Globus pallidus (tissue), 1 donor: ENCODE data around the gene OPRD1.
"Not testable (repeated sequence)": the region's sequence is repeated elsewhere in the genome, so short reads cannot be mapped to it uniquely, and the experiment has no call there.

ENCODE experiments used
- DNase-seq: peaks from one replicate; pipeline ENCODE4 v3.0.0-alpha.2; 2015; ENCODE audit warnings: low spot score

Gene OPRD1

DNA sequence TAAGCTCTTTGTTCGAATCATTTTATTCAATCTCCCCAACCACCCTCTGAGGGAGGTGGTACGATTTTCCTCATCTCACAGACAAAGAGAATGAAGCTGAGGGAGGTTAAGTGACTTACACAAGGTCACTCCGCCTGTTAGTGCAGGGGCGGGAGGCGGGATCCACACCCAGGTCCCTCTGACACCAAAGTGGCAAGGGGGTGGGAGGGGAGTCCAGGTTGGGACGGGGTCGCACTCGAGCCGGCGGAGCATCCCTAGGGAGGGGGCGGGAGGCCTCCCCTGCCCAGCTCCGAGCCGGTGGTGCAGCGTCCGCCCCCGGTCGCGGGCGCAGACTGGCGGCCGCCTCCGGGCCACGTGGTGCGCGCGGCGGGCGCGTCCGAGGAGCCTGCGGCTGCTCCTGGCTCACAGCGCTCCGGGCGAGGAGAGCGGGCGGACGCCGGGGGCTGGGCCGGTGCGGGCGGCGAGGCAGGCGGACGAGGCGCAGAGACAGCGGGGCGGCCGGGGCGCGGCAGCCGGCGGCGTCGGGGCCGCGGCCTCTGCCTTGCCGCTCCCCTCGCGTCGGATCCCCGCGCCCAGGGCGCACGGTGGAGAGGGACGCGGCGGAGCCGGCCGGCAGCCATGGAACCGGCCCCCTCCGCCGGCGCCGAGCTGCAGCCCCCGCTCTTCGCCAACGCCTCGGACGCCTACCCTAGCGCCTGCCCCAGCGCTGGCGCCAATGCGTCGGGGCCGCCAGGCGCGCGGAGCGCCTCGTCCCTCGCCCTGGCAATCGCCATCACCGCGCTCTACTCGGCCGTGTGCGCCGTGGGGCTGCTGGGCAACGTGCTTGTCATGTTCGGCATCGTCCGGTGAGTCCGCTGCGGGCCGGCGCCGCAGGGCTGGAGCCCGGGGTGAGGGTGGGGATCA lies at the start of gene OPRD1:
TSS of gene OPRD1 (plus strand) at position 405 of the 903 bp plus-strand sequence. CDS start at position 619, 214 bp downstream.
- no peak for DNase-seq

GRCh38 chr1:28766532-28767183 lies 45.3 kb upstream of the OPRD1 start:
- DNase-seq: no peak

GRCh38 chr1:28770601-28771165 lies 41.3 kb upstream of the OPRD1 start:
- DNase-seq: no peak

DNA sequence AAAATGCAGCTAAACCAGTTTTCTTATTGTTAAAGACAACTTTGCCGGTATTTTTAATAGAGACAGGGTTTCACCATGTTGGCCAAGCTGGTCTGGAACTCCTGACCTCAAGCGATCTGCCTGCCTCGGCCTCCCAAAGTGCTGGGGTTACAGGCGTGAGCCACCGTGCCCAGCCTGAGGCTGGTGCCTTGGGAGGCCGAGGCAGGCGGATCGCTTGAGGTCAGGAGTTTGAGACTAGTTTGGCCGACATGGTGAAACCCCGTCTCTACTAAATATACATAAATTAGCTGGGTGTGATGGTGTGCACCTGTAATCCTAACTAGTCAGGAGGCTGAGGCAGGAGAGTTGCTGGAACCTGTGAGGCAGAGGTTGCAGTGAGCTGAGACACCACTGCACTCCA lies 40.0 kb upstream of the OPRD1 start:
- not testable (repeated sequence) for DNase-seq

GRCh38 chr1:28773105-28773504 lies 38.9 kb upstream of the OPRD1 start:
- no peak for DNase-seq

DNA sequence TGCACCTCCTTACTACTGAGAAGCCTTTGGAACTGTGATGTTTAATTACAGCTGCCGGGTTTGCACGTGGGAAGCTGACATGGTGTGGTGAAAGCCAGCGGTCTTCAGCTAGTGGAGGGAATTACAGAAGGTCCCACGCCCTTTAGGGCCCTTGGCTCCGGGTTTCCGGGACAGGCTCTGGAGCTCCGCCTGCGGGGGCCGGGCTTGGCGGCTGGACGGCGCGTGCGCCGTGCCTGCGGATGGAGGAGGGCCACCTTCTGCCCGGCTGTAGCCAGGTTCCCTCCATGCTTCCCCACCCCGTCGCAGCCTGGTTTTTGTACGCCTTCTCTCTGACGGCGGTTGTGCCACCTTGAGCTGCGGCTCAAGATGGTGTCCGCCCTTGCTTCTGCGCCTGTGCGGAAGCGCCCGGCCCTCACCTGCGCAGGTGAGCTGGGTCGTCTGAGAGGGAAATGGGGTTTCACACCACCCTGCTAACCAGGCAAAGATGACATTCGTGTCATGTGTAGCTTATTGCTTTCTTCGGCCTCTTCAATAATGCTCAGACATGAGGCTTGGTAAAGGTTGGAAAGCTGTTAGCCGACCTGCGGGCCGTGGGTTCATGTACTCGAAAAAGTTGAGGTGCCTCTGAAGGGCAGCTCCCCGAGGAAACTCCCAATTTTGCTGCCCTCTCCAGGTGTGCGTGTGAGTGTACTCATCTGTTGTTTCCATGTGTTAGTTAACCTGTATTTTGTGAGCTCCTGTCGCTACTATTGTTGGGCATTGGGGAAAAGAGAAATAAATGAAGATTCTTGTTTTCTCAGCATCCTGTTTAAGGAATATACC lies 36.6 kb upstream of the OPRD1 start:
- DNase-seq: peak; percentile 15

GRCh38 chr1:28776341-28776740 lies 35.6 kb upstream of the OPRD1 start:
- DNase-seq: no peak

- no peak for DNase-seq
Observed at GRCh38 chr1:28778021-28778420, 33.9 kb upstream of the OPRD1 start.

GRCh38 chr1:28779751-28780408 lies 32.1 kb upstream of the OPRD1 start:
- no peak for DNase-seq

DNA sequence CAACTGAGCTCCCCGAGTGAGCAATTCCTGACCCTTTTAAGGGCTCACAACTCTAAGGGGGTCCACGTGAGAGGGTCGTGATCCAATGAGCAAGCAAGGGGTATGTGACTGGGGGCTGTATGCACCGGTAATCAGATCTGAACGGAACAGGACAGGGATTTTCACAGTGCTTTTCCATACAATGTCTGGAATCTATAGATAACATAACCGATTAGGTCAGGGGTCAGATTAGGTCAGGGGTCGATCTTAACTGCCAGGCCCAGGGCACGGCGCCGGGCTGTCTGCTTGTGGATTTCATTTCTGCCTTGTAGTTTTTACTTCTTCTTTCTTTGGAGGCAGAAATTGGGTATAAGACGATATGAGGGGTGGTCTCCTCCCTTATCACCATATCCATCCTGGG lies 30.7 kb upstream of the OPRD1 start:
- no peak for DNase-seq

GRCh38 chr1:28782011-28782410 lies 30.0 kb upstream of the OPRD1 start:
- DNase-seq: no peak

- DNase-seq: no peak
Observed at GRCh38 chr1:28783363-28783762, 28.6 kb upstream of the OPRD1 start.

DNA sequence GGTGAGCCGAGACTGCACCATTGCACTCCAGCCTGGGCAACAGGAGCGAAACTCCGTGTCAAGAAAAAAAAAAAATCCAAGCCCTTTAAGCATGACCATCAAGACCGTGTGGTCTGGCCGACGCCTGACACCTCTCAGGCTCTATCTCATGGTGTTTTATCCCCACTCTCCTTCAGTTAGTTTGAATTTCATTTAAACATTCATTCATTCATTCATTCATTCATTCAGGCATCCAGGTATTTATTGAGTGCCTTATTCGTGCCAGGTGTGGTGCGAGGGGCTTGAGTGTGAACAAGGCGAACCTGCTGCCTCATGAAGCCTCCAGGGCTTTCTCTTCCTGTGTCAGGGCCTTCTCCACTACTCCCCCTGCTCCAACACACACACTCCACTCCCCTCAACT lies 22.6 kb upstream of the OPRD1 start:
- DNase-seq: no peak

- DNase-seq: no peak
Observed at GRCh38 chr1:28789816-28790215, 22.2 kb upstream of the OPRD1 start.

GRCh38 chr1:28790377-28791035 lies 21.5 kb upstream of the OPRD1 start:
- DNase-seq: no peak

- DNase-seq: not testable (repeated sequence)
Observed at GRCh38 chr1:28791929-28792328, 20.0 kb upstream of the OPRD1 start.

- DNase-seq: no peak
Observed at GRCh38 chr1:28792644-28793121, 19.3 kb upstream of the OPRD1 start.

- not testable (repeated sequence) for DNase-seq
Observed at GRCh38 chr1:28794582-28794981, 17.4 kb upstream of the OPRD1 start.

- DNase-seq: no peak
Observed at GRCh38 chr1:28796352-28797211, 15.4 kb upstream of the OPRD1 start.

DNA sequence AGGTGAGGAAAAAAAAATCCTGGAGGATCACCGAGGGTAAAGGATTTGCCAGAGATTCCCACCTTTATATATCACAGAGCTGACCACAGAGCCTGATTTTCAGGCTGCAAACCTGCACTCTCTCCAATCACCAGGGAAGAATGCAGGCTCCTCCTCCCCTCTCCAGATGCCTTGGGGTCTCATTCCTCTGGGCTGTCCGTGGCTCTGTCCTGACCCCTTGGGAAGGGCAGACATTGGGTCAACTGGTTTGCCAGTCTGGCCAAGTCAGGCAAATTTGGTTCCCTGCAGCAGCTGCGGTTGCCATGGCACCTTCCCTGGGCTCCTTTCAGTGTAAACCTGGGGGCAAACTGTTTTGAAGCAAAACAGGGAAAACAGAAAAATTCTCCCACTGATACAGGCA lies 11.6 kb upstream of the OPRD1 start:
- DNase-seq: no peak
